Nephron progenitor cell (in vitro differentiated cells): Measurements from ENCODE around the gene RAB3IP.

Source experiments
- DNase-seq: peaks from one replicate; pipeline ENCODE4 v3.0.0; 2021
- H3K27ac Mint-ChIP-seq: 2 replicates; pipeline ENCODE4 v1.8.0; 2021; ENCODE audit warnings: mild to moderate bottlenecking, moderate library complexity, mixed read lengths
- H3K27me3 Mint-ChIP-seq: 2 replicates; pipeline ENCODE4 v1.8.0; 2021; ENCODE audit warnings: mild to moderate bottlenecking, low read depth, mixed read lengths; ENCODE audit not compliant: poor library complexity
- H3K36me3 Mint-ChIP-seq: 2 replicates; pipeline ENCODE4 v1.8.0; 2021; ENCODE audit warnings: low read depth, mixed read lengths
- H3K4me1 Mint-ChIP-seq: 2 replicates; pipeline ENCODE4 v1.8.0; 2021; ENCODE audit warnings: mixed read lengths
- H3K4me3 Mint-ChIP-seq: 2 replicates; pipeline ENCODE4 v1.8.0; 2021; ENCODE audit warnings: mild to moderate bottlenecking, moderate library complexity, mixed read lengths
- H3K9me3 Mint-ChIP-seq: 2 replicates; pipeline ENCODE4 v1.8.0; 2021; ENCODE audit warnings: mild to moderate bottlenecking, moderate library complexity, mixed read lengths
- CTCF ChIP-seq: fragments of 200-600 bp; sonication (generic); IDR thresholded peaks from 2 replicates; pipeline ENCODE4 v1.5.0; 2021; ENCODE audit warnings: antibody characterized with exemption

The RAB3IP gene

GRCh38 chr12:69837191-69837590, 98.5 kb downstream of the RAB3IP start:
- no peaks in the 10 kb centered on the region for H3K9me3 Mint-ChIP-seq
- H3K27ac Mint-ChIP-seq: no peak overlapping the region
- H3K36me3 Mint-ChIP-seq: no peaks in the 10 kb centered on the region
- no peak overlapping the region for H3K4me3 Mint-ChIP-seq
- peaks cover 9% of the 10 kb centered on the region for H3K27me3 Mint-ChIP-seq
- no peaks in the 10 kb centered on the region for H3K4me1 Mint-ChIP-seq
- DNase-seq: no peak
- no peak for TF ChIP-seq CTCF

- no peak overlapping the region for H3K27ac Mint-ChIP-seq
- H3K36me3 Mint-ChIP-seq: no peaks in the 10 kb centered on the region
- no peak for DNase-seq
- H3K4me1 Mint-ChIP-seq: no peaks in the 10 kb centered on the region
- H3K4me3 Mint-ChIP-seq: no peak overlapping the region
- H3K9me3 Mint-ChIP-seq: no peaks in the 10 kb centered on the region
- TF ChIP-seq CTCF: no peak
- H3K27me3 Mint-ChIP-seq: peaks cover 13% of the 10 kb centered on the region
Observed at GRCh38 chr12:69837657-69838415, 99.2 kb downstream of the RAB3IP start.

GRCh38 chr12:69840727-69841126, 102.1 kb downstream of the RAB3IP start:
- H3K27ac Mint-ChIP-seq: no peak overlapping the region
- H3K4me3 Mint-ChIP-seq: no peak overlapping the region
- H3K4me1 Mint-ChIP-seq: no peaks in the 10 kb centered on the region
- H3K9me3 Mint-ChIP-seq: no peaks in the 10 kb centered on the region
- no peak for TF ChIP-seq CTCF
- peaks cover 13% of the 10 kb centered on the region for H3K27me3 Mint-ChIP-seq
- H3K36me3 Mint-ChIP-seq: no peaks in the 10 kb centered on the region
- no peak for DNase-seq

GRCh38 chr12:69843608-69844007, 104.9 kb downstream of the RAB3IP start:
- Mint-ChIP-seq H3K4me1 (no peaks in the 10 kb centered on the region), H3K27me3 (peaks cover 10% of the 10 kb centered on the region), H3K36me3 (no peaks in the 10 kb centered on the region), H3K9me3 (no peaks in the 10 kb centered on the region), H3K4me3 (no peak overlapping the region), H3K27ac (no peak overlapping the region)
- TF ChIP-seq CTCF: no peak
- no peak for DNase-seq

GRCh38 chr12:69844416-69844815, 105.8 kb downstream of the RAB3IP start:
- Mint-ChIP-seq H3K4me3 (no peak overlapping the region), H3K27me3 (peaks cover 6% of the 10 kb centered on the region), H3K36me3 (no peaks in the 10 kb centered on the region), H3K27ac (no peak overlapping the region), H3K9me3 (no peaks in the 10 kb centered on the region), H3K4me1 (no peaks in the 10 kb centered on the region)
- no peak for DNase-seq
- TF ChIP-seq CTCF: no peak

GRCh38 chr12:69844836-69845235, 106.2 kb downstream of the RAB3IP start:
- Mint-ChIP-seq H3K36me3 (no peaks in the 10 kb centered on the region), H3K9me3 (no peaks in the 10 kb centered on the region), H3K4me3 (no peak overlapping the region), H3K27ac (no peak overlapping the region), H3K4me1 (no peaks in the 10 kb centered on the region), H3K27me3 (peaks cover 6% of the 10 kb centered on the region)
- no peak for TF ChIP-seq CTCF
- DNase-seq: no peak
